H1 (cell line): ENCODE data around the gene ST6GALNAC2. TPM values are rescaled to one million over a fixed set of nuclear protein-coding genes. Genes with fewer than 3 reads are reported as not detected.

ENCODE experiments used
- CHD2 ChIP-seq: IDR thresholded peaks from 2 replicates; pipeline ENCODE4 v1.6.1; 2012; ENCODE audit warnings: low read length, improper control_type of control experiment
- CREB1 ChIP-seq: IDR thresholded peaks from 2 replicates; pipeline ENCODE4 v1.6.1; 2012; ENCODE audit warnings: inconsistent platforms
- HDAC2 ChIP-seq, 2 experiments: fragments of 300-600 bp in 1 of 2; sonication (generic) in 1 of 2; IDR thresholded peaks; 2 replicates each; pipeline ENCODE4 v1.6.1; 2011 to 2012; ENCODE audit warnings: low read depth in 2 of 2, low read length in 2 of 2, mild to moderate bottlenecking in 2 of 2, moderate library complexity in 2 of 2, borderline replicate concordance in 1 of 2, inconsistent platforms in 1 of 2
- KDM4A ChIP-seq: IDR thresholded peaks from one replicate; pipeline ENCODE4 v1.7.1; 2012; ENCODE audit warnings: low read depth, mild to moderate bottlenecking, moderate library complexity, low read length, inconsistent platforms; ENCODE audit not compliant: severe bottlenecking
- POLR2A ChIP-seq, 2 experiments: IDR thresholded peaks; 1 replicate in 1 of 2; 2 replicates in 1 of 2; pipeline ENCODE4 v1.6.1; 2011; ENCODE audit warnings: low read depth in 2 of 2, low read length in 2 of 2, mild to moderate bottlenecking in 2 of 2; ENCODE audit errors: control extremely low read depth in 1 of 2
- RAD21 ChIP-seq, 2 experiments: IDR thresholded peaks in 1 of 2; conservative IDR thresholded peaks in 1 of 2; 2 replicates each; pipeline ENCODE4 v1.6.1; 2011; ENCODE audit warnings: low read depth in 2 of 2, low read length in 2 of 2, improper control_type of control experiment in 1 of 2, inconsistent platforms in 1 of 2, mild to moderate bottlenecking in 1 of 2, moderate library complexity in 1 of 2
- RBBP5 ChIP-seq: IDR thresholded peaks from 2 replicates; pipeline ENCODE4 v1.7.1; 2012; ENCODE audit warnings: low read depth, mild to moderate bottlenecking, inconsistent platforms, low read length, moderate library complexity, borderline replicate concordance
- polyA plus RNA-seq, 7 experiments: library from polyadenylated mRNA; depleted of rRNA in 3 of 7; stranded (reverse) in 5 of 7; unstranded in 2 of 7; fragments of >200 nt in 5 of 7; fragments of 200-250 nt in 2 of 7; gene quantifications; 1 replicate in 5 of 7; 2 replicates in 1 of 7; 4 replicates in 1 of 7; pipeline versions ENCODE4 v1.2.1 to v1.2.3, GENCODE V29; 2011 to 2013; ENCODE audit warnings: missing spikeins in 2 of 7, mixed read lengths in 2 of 7
- total RNA-seq: library from RNA; stranded (reverse); fragmentation: NEBNext Ultra II Directional; extraction: Animal tissue kit (Norgen Biotek cat#: 25700); gene quantifications from 2 replicates; pipeline ENCODE4 v1.2.1, GENCODE V29; 2021

The ST6GALNAC2 gene
- total and polyA plus RNA-seq, 2 of the 8 experiments (the other 6 are each of a cell fraction or from before 2014, with no cell fraction given), result 0.09 TPM; not detected in 1

GRCh38 chr17:76612977-76613851 is 27.6 kb upstream of the ST6GALNAC2 start (continued):
- TF ChIP-seq CHD2 (peak; percentile 60; the same call in 1 of the 2 replicates), RBBP5 (no peak), CREB1 (0 out of 2 replicates have a peak, but pooled peaks have one; percentile 34), KDM4A (peak; percentile 11), RAD21 (IDR thresholded peaks at IDR 0.05 in 1 of 2, conservative IDR thresholded peaks at IDR 0.05 in 1 of 2; ENCODE audit: low read depth in 2 of 2, low read length in 2 of 2) (peak; percentile 55 to 68), HDAC2 (IDR thresholded peaks at IDR 0.05; ENCODE audit: borderline replicate concordance in 1 of 2, low read depth in 2 of 2, low read length in 2 of 2) (no peak), POLR2A (IDR thresholded peaks at IDR 0.05; ENCODE audit: control extremely low read depth in 1 of 2, low read depth in 2 of 2, low read length in 2 of 2) (no peak)
